ENCODE results near the gene PPM1D.

PPM1D gene

GRCh38 chr17:60652454-60653247 is 52.7 kb downstream of the PPM1D start:
- H3K27ac ChIP-seq (ENCODE audit: extremely low read depth, low read depth, low read length), result no peak overlapping the region
- no peaks in the 10 kb centered on the region for H3K9me3 ChIP-seq (ENCODE audit: control insufficient read depth, insufficient read depth, low read depth, low read length)
- CTCF ChIA-PET, result interaction anchor here (0.6 to 1.7 kb wide), 3 partner anchors 14 to 125 kb away, joined by 3 to 16 read pairs (median 4); no protein-coding TSS in a partner anchor
- no peaks in the 10 kb centered on the region for H3K4me1 ChIP-seq (ENCODE audit: control insufficient read depth, insufficient read depth, low read length)
- POLR2A ChIA-PET, result no interaction called here
- TF ChIP-seq ZNF112 (tag by site-specific recombination; IDR thresholded peaks at IDR 0.05), result no peak
- TF ChIP-seq, protein P1, sequence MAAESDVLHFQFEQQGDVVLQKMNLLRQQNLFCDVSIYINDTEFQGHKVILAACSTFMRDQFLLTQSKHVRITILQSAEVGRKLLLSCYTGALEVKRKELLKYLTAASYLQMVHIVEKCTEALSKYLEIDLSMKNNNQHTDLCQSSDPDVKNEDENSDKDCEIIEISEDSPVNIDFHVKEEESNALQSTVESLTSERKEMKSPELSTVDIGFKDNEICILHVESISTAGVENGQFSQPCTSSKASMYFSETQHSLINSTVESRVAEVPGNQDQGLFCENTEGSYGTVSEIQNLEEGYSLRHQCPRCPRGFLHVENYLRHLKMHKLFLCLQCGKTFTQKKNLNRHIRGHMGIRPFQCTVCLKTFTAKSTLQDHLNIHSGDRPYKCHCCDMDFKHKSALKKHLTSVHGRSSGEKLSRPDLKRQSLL (tag by site-specific recombination; IDR thresholded peaks at IDR 0.05), result no peak
- TF ChIP-seq, protein P2, sequence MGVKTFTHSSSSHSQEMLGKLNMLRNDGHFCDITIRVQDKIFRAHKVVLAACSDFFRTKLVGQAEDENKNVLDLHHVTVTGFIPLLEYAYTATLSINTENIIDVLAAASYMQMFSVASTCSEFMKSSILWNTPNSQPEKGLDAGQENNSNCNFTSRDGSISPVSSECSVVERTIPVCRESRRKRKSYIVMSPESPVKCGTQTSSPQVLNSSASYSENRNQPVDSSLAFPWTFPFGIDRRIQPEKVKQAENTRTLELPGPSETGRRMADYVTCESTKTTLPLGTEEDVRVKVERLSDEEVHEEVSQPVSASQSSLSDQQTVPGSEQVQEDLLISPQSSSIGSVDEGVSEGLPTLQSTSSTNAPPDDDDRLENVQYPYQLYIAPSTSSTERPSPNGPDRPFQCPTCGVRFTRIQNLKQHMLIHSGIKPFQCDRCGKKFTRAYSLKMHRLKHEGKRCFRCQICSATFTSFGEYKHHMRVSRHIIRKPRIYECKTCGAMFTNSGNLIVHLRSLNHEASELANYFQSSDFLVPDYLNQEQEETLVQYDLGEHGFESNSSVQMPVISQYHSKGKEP (tag by site-specific recombination; IDR thresholded peaks at IDR 0.05), result no peak
- no peak for TF ChIP-seq ZNF184 (tag by site-specific recombination; IDR thresholded peaks at IDR 0.05)
- TF ChIP-seq ZNF221 (tag by site-specific recombination; IDR thresholded peaks at IDR 0.05; ENCODE audit: borderline replicate concordance), result no peak
- no peak for TF ChIP-seq ZNF48 (tag by site-specific recombination; IDR thresholded peaks at IDR 0.05)
- TF ChIP-seq, protein P3, sequence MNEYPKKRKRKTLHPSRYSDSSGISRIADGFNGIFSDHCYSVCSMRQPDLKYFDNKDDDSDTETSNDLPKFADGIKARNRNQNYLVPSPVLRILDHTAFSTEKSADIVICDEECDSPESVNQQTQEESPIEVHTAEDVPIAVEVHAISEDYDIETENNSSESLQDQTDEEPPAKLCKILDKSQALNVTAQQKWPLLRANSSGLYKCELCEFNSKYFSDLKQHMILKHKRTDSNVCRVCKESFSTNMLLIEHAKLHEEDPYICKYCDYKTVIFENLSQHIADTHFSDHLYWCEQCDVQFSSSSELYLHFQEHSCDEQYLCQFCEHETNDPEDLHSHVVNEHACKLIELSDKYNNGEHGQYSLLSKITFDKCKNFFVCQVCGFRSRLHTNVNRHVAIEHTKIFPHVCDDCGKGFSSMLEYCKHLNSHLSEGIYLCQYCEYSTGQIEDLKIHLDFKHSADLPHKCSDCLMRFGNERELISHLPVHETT (tag by site-specific recombination; IDR thresholded peaks at IDR 0.05), result no peak
- no peak for TF ChIP-seq ZNF747 (tag by site-specific recombination; IDR thresholded peaks at IDR 0.05)
- TF ChIP-seq, protein P4, sequence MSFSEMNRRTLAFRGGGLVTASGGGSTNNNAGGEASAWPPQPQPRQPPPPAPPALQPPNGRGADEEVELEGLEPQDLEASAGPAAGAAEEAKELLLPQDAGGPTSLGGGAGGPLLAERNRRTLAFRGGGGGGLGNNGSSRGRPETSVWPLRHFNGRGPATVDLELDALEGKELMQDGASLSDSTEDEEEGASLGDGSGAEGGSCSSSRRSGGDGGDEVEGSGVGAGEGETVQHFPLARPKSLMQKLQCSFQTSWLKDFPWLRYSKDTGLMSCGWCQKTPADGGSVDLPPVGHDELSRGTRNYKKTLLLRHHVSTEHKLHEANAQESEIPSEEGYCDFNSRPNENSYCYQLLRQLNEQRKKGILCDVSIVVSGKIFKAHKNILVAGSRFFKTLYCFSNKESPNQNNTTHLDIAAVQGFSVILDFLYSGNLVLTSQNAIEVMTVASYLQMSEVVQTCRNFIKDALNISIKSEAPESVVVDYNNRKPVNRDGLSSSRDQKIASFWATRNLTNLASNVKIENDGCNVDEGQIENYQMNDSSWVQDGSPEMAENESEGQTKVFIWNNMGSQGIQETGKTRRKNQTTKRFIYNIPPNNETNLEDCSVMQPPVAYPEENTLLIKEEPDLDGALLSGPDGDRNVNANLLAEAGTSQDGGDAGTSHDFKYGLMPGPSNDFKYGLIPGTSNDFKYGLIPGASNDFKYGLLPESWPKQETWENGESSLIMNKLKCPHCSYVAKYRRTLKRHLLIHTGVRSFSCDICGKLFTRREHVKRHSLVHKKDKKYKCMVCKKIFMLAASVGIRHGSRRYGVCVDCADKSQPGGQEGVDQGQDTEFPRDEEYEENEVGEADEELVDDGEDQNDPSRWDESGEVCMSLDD (tag by site-specific recombination; IDR thresholded peaks at IDR 0.05), result no peak
- no peak for TF ChIP-seq ZNF423 (tag by site-specific recombination; IDR thresholded peaks at IDR 0.05)
- no peak for TF ChIP-seq ZNF292 (tag by site-specific recombination; IDR thresholded peaks at IDR 0.05; ENCODE audit: borderline replicate concordance, low read depth)
- TF ChIP-seq SP2 (tag by site-specific recombination; IDR thresholded peaks at IDR 0.05), result no peak
- TF ChIP-seq KLF1 (tag by site-specific recombination; IDR thresholded peaks at IDR 0.05), result no peak
- no peak for TF ChIP-seq ZNF473 (tag by site-specific recombination; IDR thresholded peaks at IDR 0.05)
- no peak for TF ChIP-seq OVOL3 (tag by site-specific recombination; IDR thresholded peaks at IDR 0.05)
- no peak for TF ChIP-seq ZNF792 (tag by site-specific recombination; IDR thresholded peaks at IDR 0.05)
- peaks cover 41 to 58% of the 10 kb centered on the region in 2 experiments for H3K36me3 ChIP-seq (ENCODE audit: control insufficient read depth in 2 of 2, insufficient read depth in 1 of 2, low read length in 2 of 2)
- H3K4me3 ChIP-seq (ENCODE audit: low read depth, low read length), result no peak overlapping the region

- ChIA-PET CTCF (interaction anchor here (1.3 to 1.7 kb wide), 2 partner anchors 15 to 83 kb away, joined by 3 to 16 read pairs; no protein-coding TSS in a partner anchor), POLR2A (no interaction called here)
- Histone ChIP-seq H3K36me3 (ENCODE audit: control insufficient read depth in 2 of 2, insufficient read depth in 1 of 2, low read length in 2 of 2) (peaks cover 45 to 57% of the 10 kb centered on the region in 2 experiments), H3K9me3 (ENCODE audit: control insufficient read depth, insufficient read depth, low read depth, low read length) (no peaks in the 10 kb centered on the region), H3K4me1 (ENCODE audit: control insufficient read depth, insufficient read depth, low read length) (no peaks in the 10 kb centered on the region), H3K27ac (ENCODE audit: extremely low read depth, low read depth, low read length) (no peak overlapping the region), H3K4me3 (ENCODE audit: low read depth, low read length) (no peak overlapping the region)
- no peak for TF ChIP-seq ZNF510 (tag by site-specific recombination; IDR thresholded peaks at IDR 0.05; ENCODE audit: insufficient replicate concordance)
- no peak for TF ChIP-seq ZNF341 (tag by site-specific recombination; IDR thresholded peaks at IDR 0.05; ENCODE audit: low read depth)
- TF ChIP-seq, protein P5, sequence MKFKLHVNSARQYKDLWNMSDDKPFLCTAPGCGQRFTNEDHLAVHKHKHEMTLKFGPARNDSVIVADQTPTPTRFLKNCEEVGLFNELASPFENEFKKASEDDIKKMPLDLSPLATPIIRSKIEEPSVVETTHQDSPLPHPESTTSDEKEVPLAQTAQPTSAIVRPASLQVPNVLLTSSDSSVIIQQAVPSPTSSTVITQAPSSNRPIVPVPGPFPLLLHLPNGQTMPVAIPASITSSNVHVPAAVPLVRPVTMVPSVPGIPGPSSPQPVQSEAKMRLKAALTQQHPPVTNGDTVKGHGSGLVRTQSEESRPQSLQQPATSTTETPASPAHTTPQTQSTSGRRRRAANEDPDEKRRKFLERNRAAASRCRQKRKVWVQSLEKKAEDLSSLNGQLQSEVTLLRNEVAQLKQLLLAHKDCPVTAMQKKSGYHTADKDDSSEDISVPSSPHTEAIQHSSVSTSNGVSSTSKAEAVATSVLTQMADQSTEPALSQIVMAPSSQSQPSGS (tag by site-specific recombination; IDR thresholded peaks at IDR 0.05; ENCODE audit: low read depth), result no peak
- TF ChIP-seq, protein P6, sequence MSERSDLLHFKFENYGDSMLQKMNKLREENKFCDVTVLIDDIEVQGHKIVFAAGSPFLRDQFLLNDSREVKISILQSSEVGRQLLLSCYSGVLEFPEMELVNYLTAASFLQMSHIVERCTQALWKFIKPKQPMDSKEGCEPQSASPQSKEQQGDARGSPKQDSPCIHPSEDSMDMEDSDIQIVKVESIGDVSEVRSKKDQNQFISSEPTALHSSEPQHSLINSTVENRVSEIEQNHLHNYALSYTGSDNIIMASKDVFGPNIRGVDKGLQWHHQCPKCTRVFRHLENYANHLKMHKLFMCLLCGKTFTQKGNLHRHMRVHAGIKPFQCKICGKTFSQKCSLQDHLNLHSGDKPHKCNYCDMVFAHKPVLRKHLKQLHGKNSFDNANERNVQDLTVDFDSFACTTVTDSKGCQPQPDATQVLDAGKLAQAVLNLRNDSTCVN (tag by site-specific recombination; optimal IDR thresholded peaks at IDR 0.05), result no peak
- no peak for TF ChIP-seq ZNF266 (tag by site-specific recombination; IDR thresholded peaks at IDR 0.05; ENCODE audit: low read depth)
- no peak for TF ChIP-seq ZNF777 (tag by site-specific recombination; IDR thresholded peaks at IDR 0.05; ENCODE audit: borderline replicate concordance)
- TF ChIP-seq ZNF837 (tag by site-specific recombination; IDR thresholded peaks at IDR 0.05), result no peak
- no peak for TF ChIP-seq ZNF624 (tag by site-specific recombination; IDR thresholded peaks at IDR 0.05)
Measured at GRCh38 chr17:60653569-60653968, 53.6 kb downstream of the PPM1D start.

Measured in HEK293 (cell line).